ENCODE results near the gene ADH1A.
"Not testable (repeated sequence)": the region's sequence is repeated elsewhere in the genome, so short reads cannot be mapped to it uniquely, and the experiment has no call there.

The ADH1A gene

DNA sequence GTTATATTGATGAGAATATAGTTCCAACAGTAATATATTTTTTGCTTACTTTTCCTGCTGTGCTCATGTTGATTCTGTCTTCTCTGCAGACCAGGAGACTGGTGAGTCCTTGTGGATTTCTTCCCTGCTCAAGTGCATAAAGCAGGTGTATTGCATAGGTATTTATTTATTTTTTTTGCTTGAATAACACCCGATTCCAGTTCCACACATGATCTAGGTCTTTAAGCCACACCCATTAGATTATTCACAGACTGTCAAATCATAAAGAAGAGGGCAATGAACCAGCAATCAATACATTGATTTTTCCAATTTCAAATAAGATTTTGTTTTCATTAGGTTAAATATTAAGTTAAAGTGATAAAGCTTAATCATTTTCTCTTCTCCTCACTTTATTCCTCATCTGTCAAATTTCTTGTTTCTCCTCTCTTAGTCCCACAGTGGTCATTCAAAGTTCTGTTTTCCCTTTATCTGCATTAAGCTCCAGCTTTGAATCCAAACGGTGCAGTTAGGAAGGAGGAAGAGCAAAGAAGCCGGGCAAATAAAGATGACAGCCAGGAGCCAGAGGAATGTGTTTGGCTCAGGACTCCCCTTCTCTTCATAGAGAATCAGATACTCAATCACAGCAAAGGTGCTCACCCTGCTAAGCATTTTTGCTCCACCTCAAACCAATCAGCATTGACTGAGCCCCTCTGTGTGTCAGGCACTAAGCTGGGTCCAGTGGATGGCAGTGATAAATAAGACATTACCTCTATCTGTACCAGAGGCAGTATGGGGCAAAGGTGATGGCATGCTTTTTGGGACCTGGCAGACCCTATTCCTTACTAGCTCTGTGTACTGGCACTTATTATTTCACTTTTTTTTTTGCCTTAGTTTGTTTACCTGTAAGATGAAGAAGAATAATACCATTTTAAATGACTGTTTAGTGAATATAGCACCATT, at the start of gene ADH1A:
TSS of gene ADH1A (minus strand) at position 138 of the 939 bp plus-strand sequence. CDS start at position 67, 71 bp downstream.
- no peak for DNase-seq

- no peak for DNase-seq
These were observed 48.4 kb upstream of the ADH1A start for GRCh38 chr4:99339172-99339571.

- no peak for DNase-seq
These were observed 45.8 kb upstream of the ADH1A start for GRCh38 chr4:99336553-99336952.

GRCh38 chr4:99334880-99335279, 44.1 kb upstream of the ADH1A start:
- DNase-seq, result no peak

DNA sequence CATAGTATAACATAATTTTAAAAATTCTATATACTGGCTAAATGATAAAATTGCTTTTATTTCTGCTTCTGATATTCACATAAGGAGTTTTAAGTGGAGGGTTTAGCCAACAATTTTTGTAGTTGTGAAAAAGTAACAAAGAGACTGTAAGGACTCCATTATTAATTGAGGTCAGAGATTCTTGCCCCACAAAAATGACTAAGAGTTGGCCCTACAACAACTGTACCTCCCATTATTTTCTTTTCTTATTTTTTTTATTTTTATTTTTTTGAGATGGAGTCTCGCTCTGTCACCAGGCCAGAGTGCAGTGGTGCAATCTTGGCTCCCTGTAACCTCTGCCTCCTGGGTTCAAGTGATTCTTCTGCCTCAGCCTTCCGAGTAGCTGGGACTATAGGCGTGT, 39.9 kb upstream of the ADH1A start:
- DNase-seq, result no peak

- DNase-seq, result no peak
These were observed 39.1 kb upstream of the ADH1A start for GRCh38 chr4:99329876-99330275.

GRCh38 chr4:99324979-99325378, 34.2 kb upstream of the ADH1A start:
- no peak for DNase-seq

GRCh38 chr4:99324361-99324760, 33.6 kb upstream of the ADH1A start:
- no peak for DNase-seq

DNA sequence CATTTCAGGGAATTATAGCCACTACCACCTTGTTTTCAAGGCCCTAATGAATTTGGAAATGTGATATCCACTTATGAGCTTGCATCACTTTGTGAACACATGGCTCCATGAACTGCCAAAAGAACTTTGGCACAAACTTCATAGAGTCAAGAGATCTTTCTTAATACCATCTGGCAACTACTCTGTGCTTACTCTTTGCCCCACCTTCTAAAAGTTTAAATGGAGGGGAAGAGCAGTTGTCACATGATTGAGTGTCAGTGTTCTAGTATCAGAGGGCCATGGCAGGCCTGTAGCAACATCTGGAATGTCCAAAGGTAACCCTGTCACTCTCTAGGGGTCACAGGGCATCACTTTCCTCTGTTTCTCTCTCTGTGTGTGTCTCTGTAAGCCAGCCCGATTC, 33.0 kb upstream of the ADH1A start:
- no peak for DNase-seq

- DNase-seq, result no peak
These were observed 30.7 kb upstream of the ADH1A start, which contains the start of gene ADH1B for GRCh38 chr4:99321241-99322191. Gene ADH1B, minus strand, starts transcription at chr4:99321401. Its CDS starts 70 bp downstream, at chr4:99321331.

GRCh38 chr4:99317811-99318210, 27.0 kb upstream of the ADH1A start:
- not testable (repeated sequence) for DNase-seq

GRCh38 chr4:99317354-99317753, 26.6 kb upstream of the ADH1A start:
- DNase-seq, result no peak

DNA sequence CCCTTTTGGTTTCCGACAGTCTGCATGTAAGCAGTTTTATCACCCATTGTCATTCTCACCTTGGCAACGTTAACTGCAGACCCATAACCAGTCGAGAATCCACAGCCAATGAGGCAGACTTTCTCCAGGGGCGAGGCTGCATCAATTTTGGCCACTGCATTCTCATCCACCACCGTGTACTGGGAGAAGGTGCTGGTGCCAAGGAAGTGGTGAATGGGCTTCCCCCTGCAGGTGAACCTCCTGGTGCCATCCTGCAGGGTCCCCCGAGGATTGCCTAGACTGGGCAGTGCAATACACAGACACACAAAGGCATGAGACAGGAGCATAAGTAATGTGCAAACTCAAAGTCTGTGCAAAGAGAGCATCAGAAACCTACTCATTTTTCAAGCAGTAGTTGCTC, 25.1 kb upstream of the ADH1A start:
- DNase-seq, result no peak

GRCh38 chr4:99314211-99314610, 23.4 kb upstream of the ADH1A start:
- DNase-seq, result no peak

DNA sequence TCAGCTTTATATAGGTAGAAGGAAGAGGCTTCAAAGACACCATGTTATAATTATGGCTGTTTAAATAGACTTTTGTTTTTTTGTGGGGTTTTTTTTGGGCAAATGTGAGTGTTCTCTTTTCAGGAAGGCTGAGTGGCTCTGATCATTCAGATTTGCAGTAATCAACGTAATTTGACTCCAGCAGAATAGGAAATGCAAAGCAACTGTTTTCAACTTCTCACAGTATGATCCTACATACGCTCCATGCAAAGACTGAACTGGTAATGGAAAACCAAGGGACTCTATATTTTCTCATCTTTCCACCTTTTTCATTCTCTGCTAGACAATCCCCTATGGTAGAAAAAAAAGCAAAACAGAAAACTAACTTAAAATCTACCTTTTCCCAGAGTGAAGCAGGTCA, 19.6 kb upstream of the ADH1A start:
- DNase-seq, result no peak

- no peak for DNase-seq
These were observed 15.0 kb upstream of the ADH1A start for GRCh38 chr4:99305638-99306400.

DNA sequence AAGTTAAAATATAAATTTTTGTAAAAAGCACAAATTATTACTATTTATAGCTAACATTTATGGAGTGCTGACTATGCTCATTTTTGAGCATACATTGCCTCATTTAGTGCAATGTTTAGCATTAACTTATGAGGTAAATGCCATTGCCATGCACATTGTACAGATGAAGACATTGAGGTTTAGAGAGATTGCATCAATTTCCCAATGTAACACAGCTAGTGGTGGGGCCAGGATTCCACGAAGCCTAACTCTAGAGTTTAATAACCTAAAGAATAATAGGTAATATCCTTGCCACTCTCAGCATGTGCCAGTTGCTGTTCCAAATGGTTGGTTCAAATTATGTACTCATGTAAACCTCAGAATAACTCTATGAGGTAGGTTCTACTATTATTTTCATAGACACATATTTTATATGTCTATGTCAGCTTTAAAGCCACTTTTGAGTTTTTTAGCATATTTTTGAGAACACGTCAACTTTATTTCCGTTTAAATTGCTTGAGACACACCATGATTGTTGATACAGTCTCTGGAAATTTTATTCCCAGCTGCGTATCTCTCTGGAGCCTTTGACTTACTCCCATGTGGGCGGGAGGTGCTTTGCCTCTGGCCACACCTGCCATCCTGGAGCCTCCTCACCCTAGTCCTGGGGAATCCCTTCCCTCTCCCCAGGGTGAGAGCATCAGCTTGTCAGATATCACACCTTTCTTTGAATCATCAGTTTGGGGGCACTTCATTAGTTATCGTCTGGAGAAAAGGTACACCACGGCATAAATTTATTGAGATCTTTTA, 10.8 kb upstream of the ADH1A start:
- DNase-seq, result no peak

GRCh38 chr4:99300934-99301333, 10.1 kb upstream of the ADH1A start:
- DNase-seq, result no peak

- no peak for DNase-seq
These were observed 2.6 kb upstream of the ADH1A start for GRCh38 chr4:99293357-99293756.

DNA sequence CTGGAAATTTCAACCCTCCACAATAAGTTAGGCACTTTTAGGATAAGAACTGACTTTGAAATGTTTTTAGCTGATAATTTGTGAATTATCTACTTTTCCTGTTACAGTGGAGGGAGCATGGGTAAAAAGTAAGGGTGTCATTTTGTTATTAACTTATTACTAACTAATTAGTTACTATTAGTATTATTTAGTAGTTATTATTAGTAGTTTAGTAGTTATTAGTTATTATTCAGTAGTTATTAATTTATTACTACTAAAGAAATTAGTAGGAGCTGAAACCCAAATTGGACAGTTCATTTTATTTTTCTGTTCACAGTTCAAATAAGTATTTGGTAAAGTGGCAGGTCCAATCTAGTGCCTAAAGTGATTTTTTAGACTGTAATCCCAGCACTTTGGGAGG, 5.4 kb downstream of the ADH1A start:
- DNase-seq, result no peak

DNA sequence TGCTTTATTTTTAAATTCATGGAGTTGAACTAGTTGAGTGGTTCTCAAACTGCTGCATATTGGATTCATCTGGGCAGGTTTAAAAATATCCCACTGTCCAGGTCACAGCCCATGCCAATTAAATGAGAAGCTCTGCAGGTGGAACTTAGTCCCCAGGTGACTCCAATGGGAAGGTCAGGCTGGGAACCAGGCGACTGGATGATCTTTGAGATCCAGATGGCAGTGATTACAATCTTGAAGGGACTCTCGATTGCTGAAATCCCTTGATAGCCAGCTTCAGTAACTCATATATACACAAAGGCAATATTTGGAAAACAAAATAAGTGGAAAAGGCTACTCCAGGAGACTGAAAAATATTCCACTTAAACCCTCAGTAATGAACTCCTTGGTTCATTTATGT, 8.1 kb downstream of the ADH1A start:
- DNase-seq, result no peak

- DNase-seq, result no peak
These were observed 9.5 kb downstream of the ADH1A start for GRCh38 chr4:99281261-99281660.
